Keratinocyte (primary cell): ENCODE measurements around the gene CCNA2. TPM values are rescaled to one million over a fixed set of nuclear protein-coding genes. Genes with fewer than 3 reads are reported as not detected.

Experiments used
- DNase-seq: peaks from one replicate; pipeline ENCODE4 v3.0.0-alpha.2; 2011; ENCODE audit warnings: low read depth, missing footprints, low spot score
- FAIRE-seq: peaks from 2 replicates; lab custom pipeline; 2011; peaks lifted over from hg19 to GRCh38; lab: Jason Lieb, UNC
- H2AFZ ChIP-seq: 2 replicates; pipeline ENCODE4 v1.6.0; 2012; ENCODE audit warnings: low read length, control low read depth, inconsistent platforms; ENCODE audit not compliant: control insufficient read depth
- H3K27ac ChIP-seq: 2 replicates; pipeline ENCODE4 v1.5.1; 2011; ENCODE audit warnings: low read length; ENCODE audit not compliant: control insufficient read depth, insufficient read depth
- H3K27me3 ChIP-seq: 3 replicates; pipeline ENCODE4 v1.6.0; 2011; ENCODE audit warnings: low read length; ENCODE audit not compliant: control insufficient read depth, insufficient read depth; ENCODE audit errors: extremely low read depth
- H3K36me3 ChIP-seq, 2 experiments: 2 replicates in 1 of 2; 3 replicates in 1 of 2; pipeline ENCODE4 v1.5.1; 2011; ENCODE audit warnings: low read length in 2 of 2, mild to moderate bottlenecking in 1 of 2; ENCODE audit not compliant: control insufficient read depth in 2 of 2, insufficient read depth in 2 of 2; ENCODE audit errors: extremely low read depth in 1 of 2
- H3K4me1 ChIP-seq: 3 replicates; pipeline ENCODE4 v1.5.1; 2011; ENCODE audit warnings: low read length; ENCODE audit not compliant: control insufficient read depth, insufficient read depth; ENCODE audit errors: extremely low read depth
- H3K4me2 ChIP-seq: 3 replicates; pipeline ENCODE4 v1.6.0; 2011; ENCODE audit warnings: low read depth, low read length; ENCODE audit not compliant: control insufficient read depth, insufficient read depth; ENCODE audit errors: extremely low read depth
- H3K4me3 ChIP-seq, 3 experiments: fragments of 200-600 bp in 1 of 3; sonication (generic) in 1 of 3; 2 replicates in 2 of 3; 3 replicates in 1 of 3; pipeline ENCODE4 v1.5.1; 2011 to 2016; ENCODE audit warnings: low read length in 3 of 3, mild to moderate bottlenecking in 3 of 3, control low read depth in 2 of 3, inconsistent platforms in 1 of 3, low read depth in 1 of 3, mixed read lengths in 1 of 3, mixed run types in 1 of 3, moderate library complexity in 1 of 3; ENCODE audit not compliant: control insufficient read depth in 2 of 3, insufficient read depth in 2 of 3; ENCODE audit errors: extremely low read depth in 1 of 3
- H3K79me2 ChIP-seq: 2 replicates; pipeline ENCODE4 v1.6.0; 2012; ENCODE audit warnings: low read length; ENCODE audit not compliant: control insufficient read depth, insufficient read depth
- H3K9ac ChIP-seq: 3 replicates; pipeline ENCODE4 v1.6.0; 2011; ENCODE audit warnings: low read length; ENCODE audit not compliant: control insufficient read depth, insufficient read depth; ENCODE audit errors: extremely low read depth
- H3K9me1 ChIP-seq: 3 replicates; pipeline ENCODE4 v1.6.0; 2011; ENCODE audit warnings: low read length; ENCODE audit not compliant: control insufficient read depth, insufficient read depth; ENCODE audit errors: extremely low read depth
- H3K9me3 ChIP-seq: 2 replicates; pipeline ENCODE4 v1.5.1; 2012; ENCODE audit warnings: low read depth, low read length; ENCODE audit not compliant: control insufficient read depth
- H4K20me1 ChIP-seq: 3 replicates; pipeline ENCODE4 v1.6.0; 2011; ENCODE audit warnings: low read length; ENCODE audit not compliant: control insufficient read depth, insufficient read depth; ENCODE audit errors: extremely low read depth
- EZH2 ChIP-seq: IDR thresholded peaks from one replicate; pipeline ENCODE4 v1.6.1; 2012; ENCODE audit warnings: inconsistent platforms, mild to moderate bottlenecking, low read length, moderate library complexity
- dilution Hi-C: fragments of 300-500 bp; cut with MboI; formaldehyde crosslinking; loops from one replicate; pipeline ENCODE4 v1.7.0; 2020; ENCODE audit warnings: low sequenced_read_pairs; ENCODE audit not compliant: extremely low pct_ligation_motif_present
- polyA plus RNA-seq, 5 experiments: library from polyadenylated mRNA; depleted of rRNA in 3 of 5; stranded (reverse) in 3 of 5; stranded (forward) in 1 of 5; unstranded in 1 of 5; fragments of >200 nt; gene quantifications; 1 replicate in 1 of 5; 2 replicates in 3 of 5; 3 replicates in 1 of 5; pipeline versions ENCODE4 v1.2.1 to v1.2.3, GENCODE V29; 2011 to 2012; ENCODE audit warnings: missing spikeins in 2 of 5, low read depth in 1 of 5, low replicate concordance in 1 of 5
- TF ChIP-seq, protein P1 (sequence below), 3 experiments: IDR thresholded peaks in 1 of 3; conservative IDR thresholded peaks in 1 of 3; optimal IDR thresholded peaks in 1 of 3; 2 replicates in 2 of 3; 3 replicates in 1 of 3; pipeline versions ENCODE3 to v1.5.1; 2011; ENCODE audit warnings: low read length in 3 of 3, mild to moderate bottlenecking in 3 of 3, moderate library complexity in 2 of 3, control low read depth in 1 of 3, inconsistent platforms in 1 of 3; ENCODE audit not compliant: insufficient read depth in 2 of 3; ENCODE audit errors: extremely low read depth in 1 of 3

The CCNA2 gene
- polyA plus RNA-seq, 1 donor (not counting 4 experiments of a cell fraction or from before 2014, with no cell fraction given), result 27.4 TPM

- peaks cover 3 to 4% of the 10 kb centered on the region in 2 experiments for H3K36me3 ChIP-seq
- DNase-seq (no peak), FAIRE-seq (no peak)
- H3K9ac ChIP-seq, result no peak overlapping the region
- H3K27me3 ChIP-seq, result no peaks in the 10 kb centered on the region
- H3K4me2 ChIP-seq, result no peak overlapping the region
- H4K20me1 ChIP-seq, result no peaks in the 10 kb centered on the region
- H3K9me1 ChIP-seq, result no peaks in the 10 kb centered on the region
- no peaks in the 10 kb centered on the region for H3K9me3 ChIP-seq
- no peaks in the 10 kb centered on the region for H3K79me2 ChIP-seq
- dilution Hi-C loops, result no loop called here
- no peak for TF ChIP-seq EZH2
- TF ChIP-seq, protein P1, sequence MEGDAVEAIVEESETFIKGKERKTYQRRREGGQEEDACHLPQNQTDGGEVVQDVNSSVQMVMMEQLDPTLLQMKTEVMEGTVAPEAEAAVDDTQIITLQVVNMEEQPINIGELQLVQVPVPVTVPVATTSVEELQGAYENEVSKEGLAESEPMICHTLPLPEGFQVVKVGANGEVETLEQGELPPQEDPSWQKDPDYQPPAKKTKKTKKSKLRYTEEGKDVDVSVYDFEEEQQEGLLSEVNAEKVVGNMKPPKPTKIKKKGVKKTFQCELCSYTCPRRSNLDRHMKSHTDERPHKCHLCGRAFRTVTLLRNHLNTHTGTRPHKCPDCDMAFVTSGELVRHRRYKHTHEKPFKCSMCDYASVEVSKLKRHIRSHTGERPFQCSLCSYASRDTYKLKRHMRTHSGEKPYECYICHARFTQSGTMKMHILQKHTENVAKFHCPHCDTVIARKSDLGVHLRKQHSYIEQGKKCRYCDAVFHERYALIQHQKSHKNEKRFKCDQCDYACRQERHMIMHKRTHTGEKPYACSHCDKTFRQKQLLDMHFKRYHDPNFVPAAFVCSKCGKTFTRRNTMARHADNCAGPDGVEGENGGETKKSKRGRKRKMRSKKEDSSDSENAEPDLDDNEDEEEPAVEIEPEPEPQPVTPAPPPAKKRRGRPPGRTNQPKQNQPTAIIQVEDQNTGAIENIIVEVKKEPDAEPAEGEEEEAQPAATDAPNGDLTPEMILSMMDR (optimal IDR thresholded peaks at IDR 0.05 in 1 of 3, IDR thresholded peaks at IDR 0.05 in 1 of 3, conservative IDR thresholded peaks at IDR 0.05 in 1 of 3; ENCODE audit: extremely low read depth in 1 of 3, insufficient read depth in 2 of 3, low read length in 3 of 3), result no peak
- H3K4me1 ChIP-seq, result no peaks in the 10 kb centered on the region
- no peak overlapping the region for H3K27ac ChIP-seq
- no peak overlapping the region for H2AFZ ChIP-seq
- no peak overlapping the region for H3K4me3 ChIP-seq
Measured at GRCh38 chr4:121838136-121838535, 14.5 kb upstream of the CCNA2 start.

DNA sequence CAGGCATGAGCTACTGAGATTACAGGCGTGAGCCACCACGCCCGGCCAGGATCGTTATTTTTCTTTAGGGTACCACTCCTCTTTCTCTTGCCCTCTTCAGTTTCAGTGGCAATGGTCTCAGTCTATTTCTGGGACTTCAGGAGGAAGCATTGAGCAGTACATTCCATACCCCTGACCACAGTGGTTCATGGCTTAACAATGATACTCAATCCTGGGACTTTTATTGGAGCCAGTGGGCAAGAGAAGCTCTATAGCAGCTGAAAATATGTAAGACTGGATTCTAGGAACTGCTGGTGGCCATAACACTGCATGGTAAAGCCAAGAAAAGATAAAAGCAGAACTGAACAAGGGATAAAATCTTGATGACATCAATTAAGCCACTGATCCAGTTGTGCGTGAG lies 5.8 kb upstream of the CCNA2 start:
- Histone ChIP-seq H4K20me1 (no peaks in the 10 kb centered on the region), H3K9me3 (no peaks in the 10 kb centered on the region), H2AFZ (no peak overlapping the region), H3K27me3 (no peaks in the 10 kb centered on the region), H3K4me1 (no peaks in the 10 kb centered on the region), H3K36me3 (peaks cover 0 to 6% of the 10 kb centered on the region in 2 experiments), H3K4me2 (no peak overlapping the region), H3K9ac (no peak overlapping the region), H3K4me3 (no peak overlapping the region), H3K79me2 (no peaks in the 10 kb centered on the region), H3K27ac (no peak overlapping the region), H3K9me1 (no peaks in the 10 kb centered on the region)
- no peak for FAIRE-seq
- DNase-seq, result no peak
- TF ChIP-seq, protein P1 (optimal IDR thresholded peaks at IDR 0.05 in 1 of 3, IDR thresholded peaks at IDR 0.05 in 1 of 3, conservative IDR thresholded peaks at IDR 0.05 in 1 of 3; ENCODE audit: extremely low read depth in 1 of 3, insufficient read depth in 2 of 3, low read length in 3 of 3), result no peak
- TF ChIP-seq EZH2, result no peak
- dilution Hi-C loops, result no loop called here
